Kidney capillary endothelial cell (primary cell): Measurements from ENCODE around the gene AGBL4.

Experiments
- DNase-seq: peaks from one replicate; pipeline ENCODE4 v3.0.0-alpha.2; 2018; ENCODE audit warnings: low spot score

Gene AGBL4

GRCh38 chr1:48581270-48581669, 1442.5 kb downstream of the AGBL4 start:
- no peak for DNase-seq

DNA sequence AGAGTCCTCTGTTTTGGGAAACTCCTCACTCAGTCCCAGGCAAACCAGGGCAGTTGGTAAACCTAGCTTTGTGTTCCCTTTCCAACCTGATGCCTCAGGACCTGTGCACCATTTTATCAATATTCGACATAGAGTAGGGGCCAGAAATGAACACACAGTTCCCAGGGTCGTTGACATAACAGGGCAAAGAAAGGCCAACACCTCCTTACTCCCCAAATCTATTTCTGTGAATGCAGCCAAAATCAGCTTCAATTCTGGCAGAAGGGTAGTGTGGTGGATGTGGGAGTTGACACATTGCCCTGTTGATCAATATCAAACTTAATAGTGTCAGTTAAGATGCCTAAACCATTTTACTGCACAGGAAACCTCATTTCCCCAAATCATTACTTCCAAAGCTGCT, 1447.2 kb downstream of the AGBL4 start:
- DNase-seq, result no peak

DNA sequence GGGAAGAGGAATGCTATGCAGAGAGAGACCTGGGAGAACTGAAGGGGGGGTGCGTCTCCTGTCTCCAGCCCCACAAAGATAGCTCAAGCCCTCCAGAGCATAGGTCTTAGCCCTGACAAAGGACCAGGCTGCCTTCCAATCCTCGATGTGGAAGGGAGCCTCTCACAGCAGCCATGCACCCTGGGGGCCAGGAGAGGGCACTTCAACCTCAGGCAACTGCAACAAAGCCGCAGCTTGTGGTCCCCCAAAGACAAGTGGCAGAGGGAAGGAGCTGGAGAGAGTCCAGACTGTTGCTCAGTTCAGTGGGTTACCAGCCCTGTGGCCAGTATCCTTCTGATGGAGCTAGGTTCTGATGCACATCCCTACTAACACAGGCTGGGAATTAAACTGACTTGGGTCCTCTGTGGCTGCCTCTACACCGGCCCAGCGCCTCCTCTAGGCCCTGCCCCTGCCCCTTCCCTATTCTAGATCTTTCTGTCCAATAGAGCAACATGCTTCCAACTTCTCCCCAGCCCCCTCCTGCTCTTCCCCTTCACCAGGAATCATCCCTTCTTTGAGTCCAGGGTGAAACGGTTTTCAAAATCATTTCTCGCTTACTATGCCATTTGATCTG, 1451.0 kb downstream of the AGBL4 start:
- DNase-seq, result peak; percentile 33

DNA sequence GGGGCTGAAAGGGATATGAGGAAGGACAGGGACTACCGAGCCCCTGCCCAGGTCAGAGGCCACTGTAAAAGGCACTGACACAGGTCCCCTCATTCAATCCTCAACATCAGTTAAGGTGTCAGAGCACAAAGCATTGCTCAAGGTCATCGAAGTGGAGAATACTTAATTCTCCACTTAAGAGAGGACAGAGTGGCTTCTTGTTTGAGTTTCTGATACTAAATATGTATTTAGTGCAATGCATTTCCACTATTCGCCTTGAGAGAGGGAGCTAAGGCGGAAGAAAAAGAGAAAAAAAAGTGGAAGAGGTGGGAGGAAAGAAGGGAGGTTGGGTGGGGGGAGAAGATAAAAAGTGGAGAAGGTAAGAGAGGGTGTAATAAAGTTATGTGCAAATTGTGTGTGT, 1451.6 kb downstream of the AGBL4 start:
- DNase-seq, result no peak

- no peak for DNase-seq
Observed at GRCh38 chr1:48571303-48571987, 1452.3 kb downstream of the AGBL4 start.

DNA sequence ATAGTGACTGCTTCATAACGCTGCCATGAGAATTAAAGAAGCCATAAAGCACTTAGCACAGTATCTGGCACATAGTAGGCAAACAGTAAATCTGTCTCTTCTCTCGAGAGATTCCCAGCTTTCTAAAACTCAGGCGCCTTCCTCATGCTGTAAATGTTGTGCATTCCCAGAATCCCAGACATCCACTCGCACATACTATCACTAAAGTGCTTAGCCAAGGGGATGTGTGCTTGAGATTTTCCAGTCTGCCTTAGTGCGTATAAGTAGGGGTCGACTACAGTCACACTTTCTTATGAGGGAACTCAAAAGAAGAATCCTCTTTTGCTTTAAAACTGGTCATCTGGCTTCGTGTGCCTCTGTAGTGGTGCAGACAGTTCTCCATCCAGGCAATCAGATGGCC, 1453.2 kb downstream of the AGBL4 start:
- DNase-seq, result no peak

GRCh38 chr1:48568501-48568900, 1455.3 kb downstream of the AGBL4 start:
- no peak for DNase-seq

- no peak for DNase-seq
Observed at GRCh38 chr1:48566492-48566891, 1457.3 kb downstream of the AGBL4 start.

DNA sequence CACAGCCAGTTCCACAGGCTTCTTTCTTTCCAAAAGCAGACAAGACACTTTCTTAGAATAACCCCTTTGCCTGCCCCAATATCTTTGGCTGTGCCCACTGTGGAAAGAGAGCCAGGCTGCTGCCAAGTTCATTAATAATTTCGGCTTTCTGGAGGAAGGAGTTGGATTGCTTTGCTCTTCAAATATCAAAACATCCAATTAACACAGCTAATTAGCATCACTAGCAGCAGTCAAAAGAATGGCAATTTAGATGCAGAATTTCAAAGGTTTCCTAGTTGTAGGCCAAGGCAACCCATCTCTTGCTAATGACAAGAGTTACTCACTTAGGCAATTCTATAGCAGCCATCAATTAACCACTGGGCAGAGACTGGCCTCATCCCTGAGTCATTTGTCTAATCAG, 1460.7 kb downstream of the AGBL4 start:
- no peak for DNase-seq

DNA sequence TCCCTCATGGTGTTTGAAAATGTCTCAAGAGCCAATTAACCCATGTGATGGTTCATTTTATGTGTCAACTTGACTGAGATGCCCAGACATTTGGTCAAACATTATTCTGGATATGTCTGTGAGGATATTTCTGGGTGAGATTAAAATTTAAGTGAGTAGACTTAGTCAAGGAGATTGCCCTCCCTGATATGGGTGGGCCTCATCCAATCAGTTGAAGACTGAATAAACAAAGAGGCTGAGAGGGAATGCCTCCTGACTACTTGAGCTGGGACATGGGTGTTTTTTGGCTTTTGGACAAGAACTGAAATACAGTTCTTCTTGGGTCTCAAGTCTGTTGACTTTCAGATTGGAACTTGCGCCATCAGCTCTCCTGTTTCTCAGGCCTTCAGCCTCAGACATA, 1462.3 kb downstream of the AGBL4 start:
- no peak for DNase-seq

DNA sequence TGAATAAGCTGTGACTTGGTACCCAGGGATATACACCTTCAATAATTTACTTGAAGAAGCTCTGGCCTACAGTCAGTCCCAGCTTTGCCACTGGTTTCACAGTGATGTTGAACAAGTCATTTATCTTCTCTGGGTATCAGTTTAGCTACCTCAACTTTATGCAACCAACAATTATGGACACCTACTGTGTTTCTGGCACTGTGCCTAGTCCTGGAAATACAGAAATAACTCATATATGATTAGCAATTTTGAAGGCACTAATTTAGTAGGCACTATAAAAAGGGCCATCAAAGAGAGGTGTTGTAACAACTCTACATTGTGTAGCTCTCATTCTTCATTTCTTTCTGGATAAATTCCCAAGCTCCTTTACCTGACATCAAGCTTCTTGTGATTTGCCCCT, 1463.2 kb downstream of the AGBL4 start:
- DNase-seq, result no peak

DNA sequence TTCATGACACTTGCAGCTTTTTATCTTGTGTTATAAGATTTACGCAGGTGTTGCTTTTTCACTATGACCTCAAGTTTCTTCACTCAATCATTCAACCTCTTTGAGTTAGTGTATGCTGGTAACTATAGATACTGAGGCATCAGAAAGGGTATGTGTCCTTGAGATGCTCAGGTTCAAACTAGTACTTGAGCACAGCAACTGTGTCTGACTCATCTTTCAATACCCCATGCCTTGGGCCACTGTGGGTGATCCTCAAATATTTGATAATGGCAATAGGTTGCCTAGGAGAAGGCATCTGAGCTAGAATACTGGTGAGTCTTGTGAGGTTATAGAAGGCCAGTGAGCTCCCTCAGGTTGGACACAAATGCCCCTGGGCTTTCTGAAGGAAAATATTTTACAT, 1463.6 kb downstream of the AGBL4 start:
- no peak for DNase-seq

DNA sequence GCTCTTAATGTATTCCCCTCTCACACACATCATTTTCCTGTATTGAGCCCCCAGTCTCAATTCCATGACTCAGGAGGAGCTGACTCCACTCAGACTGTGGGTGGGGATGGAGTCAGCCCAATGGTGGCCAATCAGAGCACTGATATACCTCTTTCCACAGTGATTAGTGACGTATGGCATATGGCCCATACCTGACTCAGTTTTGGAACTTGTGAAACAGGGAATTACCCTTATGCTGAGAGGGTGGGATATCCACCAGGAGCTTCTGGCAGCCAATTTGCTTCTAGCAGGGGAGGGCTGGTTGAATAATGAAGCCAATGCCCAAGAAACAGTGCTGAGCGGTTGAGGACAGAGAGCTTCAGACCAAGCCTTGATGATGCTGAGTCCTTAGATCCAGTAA, 1465.4 kb downstream of the AGBL4 start:
- no peak for DNase-seq

- DNase-seq, result no peak
Observed at GRCh38 chr1:48556186-48556850, 1467.4 kb downstream of the AGBL4 start.

GRCh38 chr1:48555271-48555670, 1468.5 kb downstream of the AGBL4 start:
- DNase-seq, result no peak

- DNase-seq, result no peak
Observed at GRCh38 chr1:48552903-48553606, 1470.7 kb downstream of the AGBL4 start.

GRCh38 chr1:48552420-48552819, 1471.3 kb downstream of the AGBL4 start:
- no peak for DNase-seq

GRCh38 chr1:48548985-48549384, 1474.8 kb downstream of the AGBL4 start:
- no peak for DNase-seq

GRCh38 chr1:48547561-48548220, 1476.1 kb downstream of the AGBL4 start:
- no peak for DNase-seq

DNA sequence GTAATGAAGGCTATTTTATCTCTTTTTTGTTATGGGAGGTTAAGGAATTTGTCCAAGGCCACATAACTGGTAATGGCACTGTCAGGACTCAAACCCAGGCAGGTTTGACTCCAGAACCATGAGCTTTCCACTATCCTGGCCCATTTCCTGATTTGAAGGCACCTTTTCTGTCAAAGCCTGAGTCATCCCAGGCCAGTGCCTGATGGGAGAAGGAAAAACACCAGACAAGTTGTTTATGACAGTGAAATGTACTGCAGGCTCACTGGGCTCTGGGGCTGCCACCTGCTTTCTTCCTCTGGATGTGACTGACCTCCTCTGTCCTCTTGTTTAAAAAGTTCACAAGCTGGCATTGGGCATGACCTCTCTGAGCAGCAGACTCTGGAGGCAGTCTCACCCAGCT, 1479.9 kb downstream of the AGBL4 start:
- DNase-seq, result no peak

DNA sequence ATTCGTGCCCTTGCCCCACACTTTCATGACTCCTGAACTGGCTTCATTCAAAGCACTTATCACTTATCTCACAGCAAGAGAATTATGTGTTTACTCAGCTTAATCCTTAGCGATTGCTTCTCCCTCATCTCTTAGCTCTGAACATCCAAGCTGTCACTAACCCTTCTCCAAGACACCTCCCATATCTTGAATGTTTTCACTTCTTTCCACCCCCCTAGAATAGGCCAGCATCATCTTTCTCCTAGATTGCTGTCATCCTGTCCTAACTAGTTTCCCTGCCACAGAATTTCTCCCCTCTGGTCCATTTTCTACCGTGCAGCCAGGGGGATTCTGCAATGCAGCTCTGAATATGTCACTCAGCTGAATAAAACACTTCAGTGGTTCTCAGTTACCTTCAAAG, 1483.2 kb downstream of the AGBL4 start:
- no peak for DNase-seq

GRCh38 chr1:48536477-48536876, 1487.3 kb downstream of the AGBL4 start:
- no peak for DNase-seq
